ENCODE measurements around the gene GP9. TPM values are rescaled to one million over a fixed set of nuclear protein-coding genes. Genes with fewer than 3 reads are reported as not detected.

The GP9 gene
- total and polyA plus RNA-seq, 2 donors (not counting 1 experiment from before 2014, with no cell fraction given) = not detected

DNA sequence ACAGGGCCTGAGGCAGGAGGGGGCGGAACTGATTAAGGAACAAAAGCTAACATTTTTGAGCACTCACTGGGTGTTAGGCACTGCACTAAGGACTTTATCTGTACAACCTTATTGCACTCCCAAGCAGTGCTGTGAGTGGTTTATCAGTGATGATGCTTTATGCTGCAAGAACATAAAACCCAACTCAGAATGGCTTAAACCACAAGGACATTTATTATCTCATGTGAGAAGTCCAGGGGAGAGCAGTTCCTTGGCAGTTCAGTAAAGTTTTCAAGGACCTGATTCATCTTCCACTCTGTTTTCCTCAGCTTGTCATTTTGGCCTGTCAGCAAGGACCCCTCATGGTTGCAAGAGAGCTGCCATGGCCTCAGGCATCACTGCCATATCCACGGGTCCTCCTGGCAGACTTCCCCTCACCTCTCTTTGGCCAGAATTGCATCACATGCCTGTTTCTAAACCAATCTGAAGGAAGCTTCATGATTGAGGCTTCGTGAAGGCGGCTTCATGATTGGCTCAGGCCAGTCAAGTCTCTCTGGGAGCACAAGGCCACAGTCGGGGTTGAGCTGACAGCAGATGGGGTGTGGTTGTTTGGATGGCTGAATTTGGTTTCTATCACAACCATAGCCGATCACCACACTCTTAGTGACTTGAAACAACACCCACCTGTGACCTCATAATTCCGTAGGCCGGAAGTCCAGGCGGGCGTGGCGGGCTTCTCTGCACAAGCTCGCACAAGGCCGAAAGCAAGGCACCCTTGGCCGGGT is 43.7 kb upstream of the GP9 start:
- H3K36me3 ChIP-seq (ENCODE audit: control insufficient read depth, insufficient read depth, low read length) = no peaks in the 10 kb centered on the region
- H3K79me2 ChIP-seq (ENCODE audit: control insufficient read depth, insufficient read depth, low read length) = no peaks in the 10 kb centered on the region
- no peak for TF ChIP-seq CTCF (conservative IDR thresholded peaks at IDR 0.05 in 1 of 2, IDR thresholded peaks at IDR 0.05 in 1 of 2; ENCODE audit: low read depth in 1 of 2, low read length in 2 of 2)
- no peak for TF ChIP-seq EZH2 (IDR thresholded peaks at IDR 0.05; ENCODE audit: low read length, missing control alignments)
- no peak overlapping the region for H2AFZ ChIP-seq (ENCODE audit: low read length)
- H3K9me3 ChIP-seq (ENCODE audit: control insufficient read depth, insufficient read depth, low read depth, low read length) = no peaks in the 10 kb centered on the region
- peaks cover 7% of the 10 kb centered on the region for H3K4me1 ChIP-seq (ENCODE audit: control insufficient read depth, extremely low read depth, insufficient read depth, low read length)
- DNase-seq (ENCODE audit: low read depth in 2 of 2) = peak; percentile 22 to 35
- no peak overlapping the region for H3K4me2 ChIP-seq (ENCODE audit: extremely low read depth, insufficient read depth, low read length)
- no peak overlapping the region for H3K4me3 ChIP-seq (replicated peaks in 1 of 4; ENCODE audit: control extremely low read depth in 1 of 4, insufficient read depth in 1 of 4, low read depth in 3 of 4, low read length in 4 of 4)
- H4K20me1 ChIP-seq (ENCODE audit: control insufficient read depth, extremely low read depth, insufficient read depth, low read length) = no peaks in the 10 kb centered on the region
- no peaks in the 10 kb centered on the region for H3K27me3 ChIP-seq (ENCODE audit: control insufficient read depth, insufficient read depth, low read length)
- H3K9ac ChIP-seq (ENCODE audit: insufficient read depth, low read length) = no peak overlapping the region
- H3K27ac ChIP-seq (ENCODE audit: insufficient read depth, low read length) = no peak overlapping the region

DNA sequence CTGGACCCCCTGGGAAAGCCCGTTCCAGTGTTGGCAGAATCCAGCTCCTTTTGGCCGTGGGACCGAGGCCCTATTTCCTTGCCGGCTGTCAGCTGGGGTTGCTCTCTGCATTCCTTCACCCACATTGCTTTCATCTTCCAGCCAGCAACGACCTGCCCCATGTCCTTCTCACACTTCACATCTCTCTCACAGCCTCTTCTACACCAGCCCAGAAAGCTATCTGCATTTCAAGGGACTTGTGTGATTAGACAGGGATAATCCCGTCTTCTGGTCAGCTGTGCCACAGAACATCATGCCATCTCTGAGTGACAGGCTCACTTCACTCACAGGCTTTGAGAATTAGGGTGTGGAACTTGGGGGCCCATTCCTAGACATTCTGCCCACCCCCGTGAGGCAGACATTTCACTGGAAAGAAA is 43.1 kb upstream of the GP9 start:
- no peak for TF ChIP-seq CTCF (conservative IDR thresholded peaks at IDR 0.05 in 1 of 2, IDR thresholded peaks at IDR 0.05 in 1 of 2; ENCODE audit: low read depth in 1 of 2, low read length in 2 of 2)
- no peak for TF ChIP-seq EZH2 (IDR thresholded peaks at IDR 0.05; ENCODE audit: low read length, missing control alignments)
- Histone ChIP-seq H3K4me3 (replicated peaks in 1 of 4; ENCODE audit: control extremely low read depth in 1 of 4, insufficient read depth in 1 of 4, low read depth in 3 of 4, low read length in 4 of 4) (no peak overlapping the region), H2AFZ (ENCODE audit: low read length) (peak overlapping the region; percentile 31), H3K9me3 (ENCODE audit: control insufficient read depth, insufficient read depth, low read depth, low read length) (no peaks in the 10 kb centered on the region), H3K27ac (ENCODE audit: insufficient read depth, low read length) (no peak overlapping the region), H3K4me2 (ENCODE audit: extremely low read depth, insufficient read depth, low read length) (no peak overlapping the region), H4K20me1 (ENCODE audit: control insufficient read depth, extremely low read depth, insufficient read depth, low read length) (no peaks in the 10 kb centered on the region), H3K9ac (ENCODE audit: insufficient read depth, low read length) (no peak overlapping the region), H3K36me3 (ENCODE audit: control insufficient read depth, insufficient read depth, low read length) (no peaks in the 10 kb centered on the region), H3K27me3 (ENCODE audit: control insufficient read depth, insufficient read depth, low read length) (no peaks in the 10 kb centered on the region), H3K4me1 (ENCODE audit: control insufficient read depth, extremely low read depth, insufficient read depth, low read length) (peaks cover 7% of the 10 kb centered on the region), H3K79me2 (ENCODE audit: control insufficient read depth, insufficient read depth, low read length) (no peaks in the 10 kb centered on the region)
- DNase-seq (ENCODE audit: low read depth in 2 of 2) = no peak

- no peak overlapping the region for H3K9ac ChIP-seq (ENCODE audit: insufficient read depth, low read length)
Measured at GRCh38 chr3:129018271-129018670, 42.3 kb upstream of the GP9 start.

More at GRCh38 chr3:129018271-129018670, 42.3 kb upstream of the GP9 start:
- H3K36me3 ChIP-seq (ENCODE audit: control insufficient read depth, insufficient read depth, low read length) = no peaks in the 10 kb centered on the region
- H4K20me1 ChIP-seq (ENCODE audit: control insufficient read depth, extremely low read depth, insufficient read depth, low read length) = no peaks in the 10 kb centered on the region
- peaks cover 7% of the 10 kb centered on the region for H3K4me1 ChIP-seq (ENCODE audit: control insufficient read depth, extremely low read depth, insufficient read depth, low read length)
- no peak overlapping the region for H3K4me2 ChIP-seq (ENCODE audit: extremely low read depth, insufficient read depth, low read length)
- no peak for DNase-seq (ENCODE audit: low read depth in 2 of 2)
- TF ChIP-seq CTCF (conservative IDR thresholded peaks at IDR 0.05 in 1 of 2, IDR thresholded peaks at IDR 0.05 in 1 of 2; ENCODE audit: low read depth in 1 of 2, low read length in 2 of 2) (no peak), EZH2 (IDR thresholded peaks at IDR 0.05; ENCODE audit: low read length, missing control alignments) (no peak)
- H3K79me2 ChIP-seq (ENCODE audit: control insufficient read depth, insufficient read depth, low read length) = no peaks in the 10 kb centered on the region
- no peak overlapping the region for H3K27ac ChIP-seq (ENCODE audit: insufficient read depth, low read length)
- no peaks in the 10 kb centered on the region for H3K9me3 ChIP-seq (ENCODE audit: control insufficient read depth, insufficient read depth, low read depth, low read length)
- H3K27me3 ChIP-seq (ENCODE audit: control insufficient read depth, insufficient read depth, low read length) = no peaks in the 10 kb centered on the region
- H2AFZ ChIP-seq (ENCODE audit: low read length) = no peak overlapping the region
- no peak overlapping the region for H3K4me3 ChIP-seq (replicated peaks in 1 of 4; ENCODE audit: control extremely low read depth in 1 of 4, insufficient read depth in 1 of 4, low read depth in 3 of 4, low read length in 4 of 4)

All from fibroblast of lung (primary cell).